Stimulated activated naive B cell treated with anti-CD40 and anti-IgM and Interleukin-4, amounts not matched to agents 10 μg/mL and 1 μg/mL and 100 μg/mL, for 72 hours (primary cell): ENCODE data around the gene CDC37L1.

ENCODE experiments used
- ATAC-seq, 2 donors: fragments of 150-1000 bp; cut with Tn5 transposase; replicated peaks; 2 replicates each; pipeline ENCODE4 v1.10.0; 2021; ENCODE audit warnings: moderate library complexity in 1 of 2
- DNase-seq: peaks from one replicate; pipeline ENCODE4 v3.0.0; 2021
- H3K27ac Mint-ChIP-seq: one replicate; pipeline ENCODE4 v1.8.0; 2022; ENCODE audit warnings: mild to moderate bottlenecking, mixed read lengths
- H3K27me3 Mint-ChIP-seq, 2 donors: one replicate each; pipeline ENCODE4 v1.8.0; 2022; ENCODE audit warnings: mixed read lengths in 2 of 2
- H3K36me3 Mint-ChIP-seq, 2 donors: one replicate each; pipeline ENCODE4 v1.8.0; 2022; ENCODE audit warnings: mixed read lengths in 2 of 2, mild to moderate bottlenecking in 1 of 2
- H3K4me1 Mint-ChIP-seq, 2 donors: one replicate each; pipeline ENCODE4 v1.8.0; 2022; ENCODE audit warnings: mixed read lengths in 2 of 2, mild to moderate bottlenecking in 1 of 2
- H3K4me3 Mint-ChIP-seq, 2 donors: one replicate each; pipeline ENCODE4 v1.8.0; 2022; ENCODE audit warnings: mild to moderate bottlenecking in 2 of 2, mixed read lengths in 2 of 2, moderate library complexity in 1 of 2
- H3K9me3 Mint-ChIP-seq, 2 donors: one replicate each; pipeline ENCODE4 v1.8.0; 2022; ENCODE audit warnings: mixed read lengths in 2 of 2, mild to moderate bottlenecking in 1 of 2

Gene CDC37L1

DNA sequence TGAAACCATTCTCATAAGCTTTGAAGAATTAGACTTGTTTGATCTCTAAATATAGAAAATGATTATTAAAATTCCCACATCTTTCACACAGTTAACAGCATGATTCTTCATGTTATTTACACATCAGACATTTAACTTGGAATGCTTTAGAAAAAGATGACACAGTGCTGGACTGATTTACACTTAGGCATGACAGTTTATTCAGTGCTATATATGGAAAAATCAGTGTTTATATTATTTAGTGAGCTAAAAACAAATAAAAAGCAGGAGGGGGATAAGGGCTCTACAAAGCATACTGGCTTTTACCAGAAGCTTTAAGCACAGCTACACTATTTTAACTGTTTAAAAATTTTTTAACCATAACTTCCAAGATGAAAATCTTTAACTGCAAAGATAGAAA, 30.0 kb downstream of the CDC37L1 start:
- DNase-seq = no peak
- Mint-ChIP-seq H3K9me3 (no peaks in the 10 kb centered on the region), H3K4me3 (no peak overlapping the region), H3K4me1 (peaks cover 4 to 6% of the 10 kb centered on the region in 2 donors), H3K27ac (no peak overlapping the region), H3K27me3 (no peaks in the 10 kb centered on the region), H3K36me3 (peaks cover 14 to 26% of the 10 kb centered on the region in 2 donors)
- no peak for ATAC-seq

DNA sequence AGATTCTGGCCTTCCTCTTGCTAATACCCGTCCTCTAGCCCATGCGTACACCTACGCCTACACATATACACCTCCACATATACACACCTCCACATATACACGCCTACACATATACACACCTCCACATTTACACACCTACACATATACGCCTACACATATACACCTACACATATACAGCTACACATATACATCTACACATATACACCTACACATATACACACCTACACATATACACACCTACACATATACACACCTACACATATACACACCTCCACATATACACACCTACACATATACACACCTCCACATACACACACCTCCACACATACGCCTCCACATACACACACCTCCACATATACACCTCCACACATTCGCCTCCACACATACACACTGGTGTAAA, 34.5 kb downstream of the CDC37L1 start:
- no peak for DNase-seq
- H3K27ac Mint-ChIP-seq = no peak overlapping the region
- no peak overlapping the region for H3K4me3 Mint-ChIP-seq
- no peaks in the 10 kb centered on the region for H3K9me3 Mint-ChIP-seq
- H3K36me3 Mint-ChIP-seq = peaks cover 14 to 32% of the 10 kb centered on the region in 2 donors
- H3K4me1 Mint-ChIP-seq = peaks cover 0 to 4% of the 10 kb centered on the region in 2 donors
- ATAC-seq = peak in 1 of 2 donors; percentile 29
- H3K27me3 Mint-ChIP-seq = no peaks in the 10 kb centered on the region

DNA sequence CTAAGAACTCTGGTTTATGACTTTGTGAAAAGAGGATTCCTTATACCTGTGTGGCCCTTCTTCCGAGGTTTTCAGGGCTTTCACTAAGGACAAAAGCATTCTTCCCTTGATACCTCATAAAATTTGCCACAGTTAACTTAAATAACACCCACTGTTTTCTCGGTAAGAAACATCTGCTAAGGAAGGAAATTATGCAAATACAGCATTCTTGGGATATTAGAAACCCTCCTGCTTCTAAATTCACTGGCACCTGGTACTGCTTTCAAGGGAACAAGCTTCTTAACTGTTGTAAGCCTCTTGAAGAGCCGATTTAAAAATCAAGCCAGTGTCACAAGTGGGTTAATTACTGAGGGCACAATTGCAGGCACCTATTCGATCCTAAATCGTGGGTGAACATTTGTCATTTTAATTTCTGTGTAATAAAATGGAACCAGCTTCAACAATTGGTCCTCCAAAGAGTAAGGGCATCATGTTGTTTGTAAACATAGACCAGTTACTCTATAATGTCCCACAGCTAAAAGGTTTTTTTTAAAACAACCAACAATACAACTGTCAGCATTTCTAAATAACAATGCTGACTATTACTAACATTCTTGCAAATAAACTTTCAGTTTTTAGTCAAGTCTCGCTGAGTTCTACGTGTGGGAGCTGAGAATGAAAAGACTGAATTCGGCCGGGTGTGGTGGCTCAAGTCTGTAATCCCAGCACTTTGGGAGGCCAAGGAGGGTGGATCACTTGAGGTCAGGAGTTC, 35.1 kb downstream of the CDC37L1 start:
- ATAC-seq = no peak
- peaks cover 0 to 4% of the 10 kb centered on the region in 2 donors for H3K4me1 Mint-ChIP-seq
- no peak for DNase-seq
- H3K36me3 Mint-ChIP-seq = peaks cover 19 to 33% of the 10 kb centered on the region in 2 donors
- H3K27ac Mint-ChIP-seq = no peak overlapping the region
- H3K4me3 Mint-ChIP-seq = no peak overlapping the region
- no peaks in the 10 kb centered on the region for H3K9me3 Mint-ChIP-seq
- H3K27me3 Mint-ChIP-seq = no peaks in the 10 kb centered on the region

DNA sequence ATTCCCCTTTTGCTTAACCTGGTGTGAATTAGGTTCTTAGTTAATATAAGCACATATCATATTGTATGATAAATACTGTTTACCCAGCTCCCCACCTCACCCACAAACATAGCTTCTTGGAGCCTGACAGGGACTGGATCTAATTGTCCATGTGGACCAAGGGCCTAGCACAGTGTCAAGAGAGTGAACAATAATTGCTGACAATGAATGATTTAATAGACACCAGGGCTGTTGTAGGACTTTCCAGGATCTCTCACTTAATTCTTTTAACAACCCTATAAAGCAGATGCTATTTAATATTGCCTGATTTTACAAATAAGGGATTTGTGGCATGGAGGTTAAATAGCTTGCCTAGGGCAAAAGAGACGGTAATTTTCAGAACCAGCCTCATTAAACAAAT, 36.8 kb downstream of the CDC37L1 start:
- no peak for DNase-seq
- H3K27ac Mint-ChIP-seq = no peak overlapping the region
- no peaks in the 10 kb centered on the region for H3K9me3 Mint-ChIP-seq
- peaks cover 0 to 4% of the 10 kb centered on the region in 2 donors for H3K4me1 Mint-ChIP-seq
- peaks cover 22 to 44% of the 10 kb centered on the region in 2 donors for H3K36me3 Mint-ChIP-seq
- no peaks in the 10 kb centered on the region for H3K27me3 Mint-ChIP-seq
- no peak for ATAC-seq
- H3K4me3 Mint-ChIP-seq = no peak overlapping the region

DNA sequence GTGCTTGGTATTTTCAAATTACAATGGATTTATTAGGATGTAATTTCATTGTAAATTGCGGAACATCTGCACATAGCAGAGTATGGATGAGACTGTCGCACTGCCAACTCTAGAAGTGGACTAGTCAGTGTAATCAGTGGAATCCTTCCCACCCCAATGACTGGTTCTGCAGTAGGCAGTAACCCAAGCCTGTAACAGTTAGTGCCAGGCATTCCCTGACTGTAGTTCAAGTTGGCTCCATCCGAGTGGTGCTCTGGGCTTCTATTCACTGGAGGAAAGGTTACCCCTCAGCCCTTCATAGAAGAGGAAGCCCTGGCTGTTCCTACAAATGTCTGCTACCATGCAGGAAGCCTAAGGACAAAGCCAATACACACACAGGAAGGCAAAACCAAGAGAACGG, 38.4 kb downstream of the CDC37L1 start:
- no peaks in the 10 kb centered on the region for H3K9me3 Mint-ChIP-seq
- ATAC-seq (no peak), DNase-seq (no peak)
- peaks cover 0 to 6% of the 10 kb centered on the region in 2 donors for H3K4me1 Mint-ChIP-seq
- no peak overlapping the region for H3K4me3 Mint-ChIP-seq
- H3K27ac Mint-ChIP-seq = no peak overlapping the region
- no peaks in the 10 kb centered on the region for H3K27me3 Mint-ChIP-seq
- H3K36me3 Mint-ChIP-seq = peaks cover 20 to 51% of the 10 kb centered on the region in 2 donors

DNA sequence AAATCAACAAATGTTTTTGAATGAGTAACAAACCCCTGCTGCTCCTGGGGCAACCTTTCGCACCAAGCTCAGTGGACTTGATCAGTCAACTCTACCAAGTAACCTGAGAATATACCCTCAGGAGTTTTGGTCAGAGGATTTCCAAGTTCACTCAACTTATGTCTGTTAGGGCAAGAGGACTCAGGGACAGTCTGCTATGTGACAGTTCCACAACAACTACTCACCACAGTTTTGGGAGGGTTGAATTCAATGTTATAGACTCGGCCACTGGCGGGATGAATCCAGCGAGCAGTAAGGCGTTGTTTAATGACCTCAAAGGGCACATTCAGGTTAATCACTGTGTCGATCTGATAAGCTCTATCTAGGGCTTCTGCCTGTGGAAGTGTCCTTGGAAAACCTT, 39.5 kb downstream of the CDC37L1 start:
- no peaks in the 10 kb centered on the region for H3K27me3 Mint-ChIP-seq
- DNase-seq = no peak
- peaks cover 0 to 4% of the 10 kb centered on the region in 2 donors for H3K4me1 Mint-ChIP-seq
- H3K4me3 Mint-ChIP-seq = no peak overlapping the region
- H3K36me3 Mint-ChIP-seq = peaks cover 17 to 47% of the 10 kb centered on the region in 2 donors
- no peak overlapping the region for H3K27ac Mint-ChIP-seq
- ATAC-seq = no peak
- no peaks in the 10 kb centered on the region for H3K9me3 Mint-ChIP-seq

DNA sequence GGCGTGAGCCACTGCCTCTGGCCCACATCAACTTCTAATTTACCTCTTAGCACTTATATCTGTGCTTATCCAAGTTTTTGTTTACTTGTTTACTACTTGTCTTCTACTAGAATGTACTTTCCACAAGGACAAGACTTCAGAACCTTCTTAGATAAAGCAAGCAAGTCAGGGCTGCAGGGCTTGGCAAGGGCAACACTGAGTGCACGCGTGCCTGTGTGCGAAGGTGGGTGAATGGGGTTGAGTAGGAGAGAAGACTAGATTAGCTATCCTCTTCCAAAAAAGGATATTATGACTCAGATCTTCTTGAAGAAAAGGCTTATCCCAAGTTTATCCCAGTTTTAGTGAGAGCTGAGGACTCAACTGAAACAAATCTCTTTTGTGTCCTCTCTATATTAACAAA, 42.4 kb downstream of the CDC37L1 start:
- H3K4me1 Mint-ChIP-seq = peaks cover 0 to 11% of the 10 kb centered on the region in 2 donors
- no peak overlapping the region for H3K27ac Mint-ChIP-seq
- no peak for DNase-seq
- peaks cover 9 to 47% of the 10 kb centered on the region in 2 donors for H3K36me3 Mint-ChIP-seq
- no peak overlapping the region for H3K4me3 Mint-ChIP-seq
- no peaks in the 10 kb centered on the region for H3K9me3 Mint-ChIP-seq
- no peak for ATAC-seq
- no peaks in the 10 kb centered on the region for H3K27me3 Mint-ChIP-seq

DNA sequence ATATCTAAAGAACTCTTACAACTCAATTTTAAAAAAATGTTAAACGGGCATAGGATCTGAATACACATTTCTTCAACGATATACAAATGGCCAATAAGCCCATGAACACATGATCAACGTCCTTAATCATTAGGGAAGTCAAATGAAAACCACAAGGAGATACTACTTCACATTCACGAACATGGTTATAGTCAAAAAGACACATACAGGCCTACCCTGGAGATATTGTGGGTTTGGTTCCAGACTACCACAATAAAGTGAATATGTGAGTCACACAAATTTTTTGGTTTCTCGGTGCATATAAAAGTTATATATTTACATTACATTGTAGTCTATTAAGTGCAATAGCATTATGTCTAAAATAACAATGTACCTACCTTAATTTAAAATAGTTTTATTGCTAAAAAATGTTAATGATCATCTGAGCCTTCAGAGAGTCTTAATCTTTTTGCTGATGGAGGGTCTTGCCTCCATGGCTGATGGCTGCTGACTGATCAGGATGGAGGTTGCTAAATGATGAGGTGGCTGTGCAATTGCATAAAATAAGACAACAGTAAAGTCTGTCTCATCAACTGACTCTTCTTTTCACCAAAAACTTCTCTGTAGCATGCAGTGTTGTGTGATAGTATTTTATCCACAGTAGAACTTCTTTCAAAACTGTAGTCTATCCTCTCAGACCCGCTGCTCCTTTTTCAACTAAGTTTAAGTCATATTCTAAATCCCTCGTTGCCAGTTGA, 46.5 kb downstream of the CDC37L1 start:
- Mint-ChIP-seq H3K36me3 (peaks cover 4 to 25% of the 10 kb centered on the region in 2 donors), H3K4me1 (peaks cover 2 to 11% of the 10 kb centered on the region in 2 donors), H3K4me3 (no peak overlapping the region), H3K27me3 (no peaks in the 10 kb centered on the region), H3K9me3 (no peaks in the 10 kb centered on the region), H3K27ac (no peak overlapping the region)
- no peak for DNase-seq
- ATAC-seq = peak in 1 of 2 donors; percentile 47

DNA sequence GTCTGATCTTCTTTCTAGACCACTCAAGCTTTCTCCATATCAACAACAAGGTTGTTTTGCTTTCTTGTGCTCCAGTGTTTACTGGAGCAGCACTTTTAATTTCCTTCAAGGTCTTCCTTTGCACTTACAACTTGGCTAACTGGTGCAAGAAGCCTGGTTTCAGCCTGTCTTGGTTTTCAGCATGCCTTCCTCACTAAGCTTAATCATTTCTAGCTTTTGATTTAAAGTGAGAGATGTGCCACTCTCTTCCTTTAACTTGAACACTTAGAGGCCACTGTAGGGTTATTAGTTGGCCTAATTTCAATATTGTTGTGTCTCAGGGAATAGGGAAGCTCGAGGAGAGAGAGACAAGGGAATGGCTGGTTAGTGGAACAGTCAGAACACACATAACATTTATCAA, 48.2 kb downstream of the CDC37L1 start:
- ATAC-seq (no peak), DNase-seq (no peak)
- no peak overlapping the region for H3K27ac Mint-ChIP-seq
- H3K9me3 Mint-ChIP-seq = no peaks in the 10 kb centered on the region
- peaks cover 10 to 11% of the 10 kb centered on the region in 2 donors for H3K4me1 Mint-ChIP-seq
- no peak overlapping the region for H3K4me3 Mint-ChIP-seq
- H3K27me3 Mint-ChIP-seq = no peaks in the 10 kb centered on the region
- H3K36me3 Mint-ChIP-seq = peaks cover 3 to 12% of the 10 kb centered on the region in 2 donors

DNA sequence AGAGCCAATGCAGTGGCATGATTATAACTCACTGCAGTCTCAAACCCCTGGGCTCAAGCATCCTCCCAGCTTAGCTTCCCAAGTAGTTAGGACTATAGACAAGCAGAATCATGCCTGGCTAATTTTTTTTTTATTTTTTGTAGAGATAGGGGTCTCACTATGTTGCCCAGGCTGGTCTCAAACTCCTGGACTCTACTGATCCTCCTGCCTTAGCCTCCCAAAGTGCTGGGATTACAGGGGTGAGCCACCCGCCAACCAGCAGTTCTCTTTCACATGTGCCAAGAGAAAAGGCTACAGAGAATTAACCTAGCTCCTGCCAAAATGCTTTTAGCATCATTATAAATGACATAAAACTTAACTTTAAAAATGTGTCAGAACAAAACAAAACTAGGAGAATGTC, 53.5 kb downstream of the CDC37L1 start:
- ATAC-seq = no peak
- Mint-ChIP-seq H3K36me3 (peaks cover 6 to 12% of the 10 kb centered on the region in 2 donors), H3K9me3 (no peaks in the 10 kb centered on the region), H3K4me3 (no peak overlapping the region), H3K4me1 (peaks cover 13 to 34% of the 10 kb centered on the region in 2 donors), H3K27ac (no peak overlapping the region), H3K27me3 (no peaks in the 10 kb centered on the region)
- no peak for DNase-seq

DNA sequence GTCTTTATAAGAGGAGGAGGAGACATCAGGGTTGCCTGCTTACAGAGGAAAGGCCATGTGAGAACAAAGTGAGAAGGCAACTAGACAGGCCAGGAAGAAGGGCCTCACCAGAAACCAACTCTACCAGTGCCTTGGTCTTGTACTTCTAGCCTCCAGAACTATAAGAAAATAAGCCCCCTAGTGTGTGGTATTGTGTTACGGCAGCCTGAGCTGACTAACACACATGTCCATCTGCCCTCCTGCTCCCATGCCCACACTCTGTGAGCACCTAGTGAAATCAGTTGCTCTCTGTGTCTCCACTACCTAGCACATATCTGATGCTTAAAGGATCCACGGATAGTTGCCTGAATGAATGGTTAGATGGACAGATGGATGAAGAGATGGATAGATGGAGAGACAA, 54.8 kb downstream of the CDC37L1 start:
- Mint-ChIP-seq H3K27ac (no peak overlapping the region), H3K4me1 (peaks cover 13 to 35% of the 10 kb centered on the region in 2 donors), H3K36me3 (peaks cover 6 to 12% of the 10 kb centered on the region in 2 donors), H3K4me3 (no peak overlapping the region), H3K9me3 (no peaks in the 10 kb centered on the region), H3K27me3 (no peaks in the 10 kb centered on the region)
- DNase-seq = no peak
- ATAC-seq = no peak

DNA sequence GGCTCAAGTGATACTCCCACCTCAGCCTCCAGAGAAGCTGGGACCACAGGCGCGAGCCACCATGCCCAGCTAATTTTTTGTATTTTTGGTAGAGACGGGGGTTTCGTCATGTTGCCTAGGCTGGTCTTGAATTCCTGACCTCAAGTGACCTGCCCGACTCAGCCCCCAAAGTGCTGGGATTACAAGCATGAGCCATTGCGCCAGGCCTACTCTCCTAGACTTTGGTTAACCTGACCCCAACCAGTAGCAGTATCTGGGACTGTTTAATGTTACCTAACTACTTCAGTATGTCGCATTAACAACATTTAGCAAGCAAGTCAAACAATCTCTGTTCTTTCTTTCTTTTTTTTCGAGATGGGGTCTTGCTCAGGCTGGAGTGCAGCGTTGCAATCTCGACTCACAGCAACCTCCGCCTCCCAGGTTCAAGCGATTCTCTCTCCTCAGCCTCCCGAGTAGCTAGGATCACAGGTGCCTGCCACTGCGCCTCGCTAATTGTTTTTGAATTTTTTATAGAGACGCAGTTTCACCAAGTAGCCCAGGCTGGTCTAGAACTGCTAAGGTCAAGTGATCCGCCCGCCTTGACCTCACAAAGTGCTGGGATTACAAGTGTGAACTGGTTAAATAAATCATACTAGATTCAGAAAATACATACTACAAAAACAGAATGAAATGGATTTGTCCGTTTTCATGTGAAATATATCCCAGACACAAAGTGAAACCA, 59.7 kb downstream of the CDC37L1 start:
- peak overlapping the region; percentile 85 to 89 for H3K4me3 Mint-ChIP-seq
- no peak overlapping the region for H3K27ac Mint-ChIP-seq
- ATAC-seq (no peak), DNase-seq (no peak)
- peaks cover 0 to 2% of the 10 kb centered on the region in 2 donors for H3K36me3 Mint-ChIP-seq
- H3K4me1 Mint-ChIP-seq = peaks cover 12 to 32% of the 10 kb centered on the region in 2 donors
- no peaks in the 10 kb centered on the region for H3K9me3 Mint-ChIP-seq
- no peaks in the 10 kb centered on the region for H3K27me3 Mint-ChIP-seq

DNA sequence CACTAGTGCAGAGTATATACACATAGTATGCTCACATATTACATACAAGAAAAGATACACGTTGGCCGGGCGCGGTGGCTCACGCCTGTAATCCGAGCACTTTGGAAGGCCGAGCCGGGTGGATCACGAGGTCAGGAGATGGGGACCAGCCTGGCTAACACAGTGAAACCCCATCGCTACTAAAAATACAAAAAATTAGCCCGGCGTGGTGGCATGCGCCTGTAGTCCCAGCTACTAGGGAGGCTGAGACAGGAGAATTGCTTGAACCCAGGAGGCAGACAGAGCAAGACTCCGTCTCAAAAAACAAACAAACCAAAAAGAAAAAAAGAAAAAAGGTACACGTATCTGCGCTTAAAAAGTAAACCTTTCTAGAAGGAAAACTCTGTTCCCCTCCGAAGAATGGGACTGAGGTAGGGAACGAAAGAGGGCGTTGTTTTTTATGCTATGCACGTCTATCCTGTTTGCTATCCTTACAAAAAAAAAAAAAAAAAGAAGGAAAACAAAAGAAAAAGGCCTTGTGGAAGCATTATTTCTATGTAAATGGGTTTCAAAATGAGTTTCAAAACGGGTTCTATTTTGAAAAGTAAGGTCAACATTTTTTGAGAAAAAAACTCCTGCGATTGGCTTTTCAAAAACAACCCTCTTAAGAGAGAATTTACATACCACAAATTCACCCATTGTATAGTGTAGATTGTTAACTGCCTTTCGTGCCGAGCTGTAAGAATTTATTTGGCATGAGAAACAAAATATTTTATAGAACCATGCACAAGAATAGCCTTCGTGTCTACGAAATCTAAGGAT, 60.4 kb downstream of the CDC37L1 start:
- H3K27ac Mint-ChIP-seq = peak overlapping the region; percentile 78
- no peaks in the 10 kb centered on the region for H3K27me3 Mint-ChIP-seq
- ATAC-seq (no peak), DNase-seq (no peak)
- peaks cover 0 to under 1% of the 10 kb centered on the region in 2 donors for H3K36me3 Mint-ChIP-seq
- peaks cover 8 to 25% of the 10 kb centered on the region in 2 donors for H3K4me1 Mint-ChIP-seq
- H3K4me3 Mint-ChIP-seq = peak overlapping the region; percentile 85 to 89
- no peaks in the 10 kb centered on the region for H3K9me3 Mint-ChIP-seq

DNA sequence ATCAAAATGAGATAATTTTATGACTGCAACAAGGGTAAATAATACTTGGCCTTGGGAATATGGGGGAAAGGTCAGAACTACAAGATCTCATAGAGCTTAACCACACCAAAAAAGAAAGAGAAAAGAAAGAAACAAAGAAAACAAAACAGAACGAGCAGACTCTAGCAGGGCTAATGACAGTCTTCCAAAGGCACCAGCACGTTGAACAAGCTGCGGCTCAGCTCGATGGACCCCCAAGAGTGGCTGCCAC, 60.9 kb downstream of the CDC37L1 start:
- H3K4me1 Mint-ChIP-seq = peaks cover 7 to 23% of the 10 kb centered on the region in 2 donors
- H3K27me3 Mint-ChIP-seq = no peaks in the 10 kb centered on the region
- H3K9me3 Mint-ChIP-seq = no peaks in the 10 kb centered on the region
- H3K4me3 Mint-ChIP-seq = peak overlapping the region; percentile 85 to 89
- peak overlapping the region; percentile 78 for H3K27ac Mint-ChIP-seq
- no peaks in the 10 kb centered on the region for H3K36me3 Mint-ChIP-seq
- ATAC-seq (no peak), DNase-seq (no peak)
